GM12892 (cell line): Measurements from ENCODE around the gene FKBP14.

Experiments used
- POLR2A ChIP-seq: IDR thresholded peaks from 2 replicates; pipeline ENCODE4 v1.6.1; 2011; ENCODE audit warnings: low read depth, low read length, control low read depth
- POLR2AphosphoS5 ChIP-seq: IDR thresholded peaks from 2 replicates; pipeline ENCODE4 v1.6.1; 2011; ENCODE audit warnings: low read depth, low read length, control low read depth
- TAF1 ChIP-seq: IDR thresholded peaks from 2 replicates; pipeline ENCODE4 v1.6.1; 2011; ENCODE audit warnings: low read depth, mild to moderate bottlenecking, control low read depth, low read length, borderline replicate concordance

GRCh38 chr7:30053068-30053467 lies 26.6 kb upstream of the FKBP14 start:
- TF ChIP-seq POLR2A, result no peak
- TF ChIP-seq POLR2AphosphoS5, result no peak
- no peak for TF ChIP-seq TAF1
